HG03108 (cell line): ENCODE results near the gene UGT2B7.
"Not testable (repeated sequence)": the region's sequence is repeated elsewhere in the genome, so short reads cannot be mapped to it uniquely, and the experiment has no call there.

Source experiments
- ATAC-seq: cut with Tn5 transposase; IDR thresholded peaks from one replicate; pipeline ENCODE4 v1.9.1; 2021; ENCODE audit warnings: moderate library complexity; ENCODE audit not compliant: unreplicated experiment

UGT2B7 gene

GRCh38 chr4:69096111-69096656, at the start of gene UGT2B7:
Gene UGT2B7, plus strand, starts transcription at chr4:69096474. Its CDS starts 47 bp downstream, at chr4:69096521.
- no peak for ATAC-seq

- ATAC-seq, result no peak
Measured at GRCh38 chr4:69049860-69050259, 46.4 kb upstream of the UGT2B7 start.

GRCh38 chr4:69050853-69051575, 45.3 kb upstream of the UGT2B7 start:
- ATAC-seq, result not testable (repeated sequence)

GRCh38 chr4:69051576-69051943, 44.7 kb upstream of the UGT2B7 start:
- ATAC-seq, result no peak

- not testable (repeated sequence) for ATAC-seq
Measured at GRCh38 chr4:69053309-69053885, 42.9 kb upstream of the UGT2B7 start.

- ATAC-seq, result not testable (repeated sequence)
Measured at GRCh38 chr4:69054033-69054432, 42.2 kb upstream of the UGT2B7 start.

- ATAC-seq, result no peak
Measured at GRCh38 chr4:69054578-69055200, 41.6 kb upstream of the UGT2B7 start.

GRCh38 chr4:69056150-69056549, 40.1 kb upstream of the UGT2B7 start:
- no peak for ATAC-seq

- no peak for ATAC-seq
Measured at GRCh38 chr4:69056921-69057550, 39.2 kb upstream of the UGT2B7 start.

- ATAC-seq, result peak; percentile 71
Measured at GRCh38 chr4:69057620-69058409, 38.5 kb upstream of the UGT2B7 start.

GRCh38 chr4:69058410-69059059, 37.7 kb upstream of the UGT2B7 start:
- ATAC-seq, result no peak

GRCh38 chr4:69060651-69061308, 35.5 kb upstream of the UGT2B7 start:
- no peak for ATAC-seq

- ATAC-seq, result no peak
Measured at GRCh38 chr4:69064391-69064790, 31.9 kb upstream of the UGT2B7 start.

GRCh38 chr4:69066945-69067344, 29.3 kb upstream of the UGT2B7 start:
- no peak for ATAC-seq

GRCh38 chr4:69069085-69069484, 27.2 kb upstream of the UGT2B7 start:
- no peak for ATAC-seq

GRCh38 chr4:69070590-69070989, 25.7 kb upstream of the UGT2B7 start:
- ATAC-seq, result no peak

- no peak for ATAC-seq
Measured at GRCh38 chr4:69071286-69071685, 25.0 kb upstream of the UGT2B7 start.

- ATAC-seq, result no peak
Measured at GRCh38 chr4:69073375-69073774, 22.9 kb upstream of the UGT2B7 start.

GRCh38 chr4:69075061-69075792, 21.0 kb upstream of the UGT2B7 start:
- no peak for ATAC-seq
